Measurements from ENCODE around the gene CLEC2D.
"Not testable (repeated sequence)": the region's sequence is repeated elsewhere in the genome, so short reads cannot be mapped to it uniquely, and the experiment has no call there.

CLEC2D gene

GRCh38 chr12:9701380-9702154 is 32.1 kb downstream of the CLEC2D start:
- no peak for DNase-seq

DNA sequence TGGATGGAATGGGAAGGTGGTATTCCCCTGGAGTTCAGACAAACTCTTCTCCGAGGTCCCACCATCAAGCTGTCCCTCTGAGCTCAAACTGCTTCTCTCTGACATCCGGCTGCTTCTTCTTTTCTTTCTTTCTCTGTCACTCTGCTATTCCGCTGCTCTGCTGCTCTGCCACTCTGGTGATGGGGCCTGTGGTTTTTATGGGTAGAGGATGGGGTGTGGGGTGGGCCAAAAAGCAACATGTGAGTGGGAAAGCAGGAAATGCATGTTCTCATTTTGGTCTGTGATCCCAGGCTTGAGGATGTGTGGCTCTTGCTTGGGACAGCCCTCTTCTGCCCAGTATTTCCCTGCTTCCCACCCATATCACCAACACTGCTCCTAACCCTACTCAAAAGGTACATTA is 32.7 kb downstream of the CLEC2D start:
- no peak for DNase-seq

- not testable (repeated sequence) for DNase-seq
Observed at GRCh38 chr12:9704561-9704960, 35.0 kb downstream of the CLEC2D start.

GRCh38 chr12:9706086-9706685 is 36.7 kb downstream of the CLEC2D start:
- no peak for DNase-seq

DNA sequence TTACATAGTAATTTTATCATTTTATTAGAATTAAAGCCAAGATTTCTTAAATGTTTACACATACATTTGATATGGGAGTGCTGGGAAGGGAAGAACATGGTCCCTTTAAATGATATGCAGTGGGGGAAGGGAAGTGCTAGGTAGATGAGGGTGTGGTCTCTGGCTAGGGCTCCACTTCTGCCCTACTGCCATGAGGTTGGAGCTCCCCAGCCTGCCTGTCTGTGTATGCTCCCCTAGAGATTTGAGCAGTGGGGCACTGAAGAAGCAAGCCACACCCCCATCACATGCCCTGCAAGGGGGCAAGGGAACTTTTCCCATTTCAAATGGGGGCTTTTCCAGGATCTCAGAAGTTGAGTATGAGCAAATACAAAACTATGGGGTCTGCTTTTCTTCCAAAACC is 37.8 kb downstream of the CLEC2D start:
- DNase-seq = no peak

GRCh38 chr12:9707864-9708808 is 38.6 kb downstream of the CLEC2D start:
- peak; percentile 59 for DNase-seq

DNA sequence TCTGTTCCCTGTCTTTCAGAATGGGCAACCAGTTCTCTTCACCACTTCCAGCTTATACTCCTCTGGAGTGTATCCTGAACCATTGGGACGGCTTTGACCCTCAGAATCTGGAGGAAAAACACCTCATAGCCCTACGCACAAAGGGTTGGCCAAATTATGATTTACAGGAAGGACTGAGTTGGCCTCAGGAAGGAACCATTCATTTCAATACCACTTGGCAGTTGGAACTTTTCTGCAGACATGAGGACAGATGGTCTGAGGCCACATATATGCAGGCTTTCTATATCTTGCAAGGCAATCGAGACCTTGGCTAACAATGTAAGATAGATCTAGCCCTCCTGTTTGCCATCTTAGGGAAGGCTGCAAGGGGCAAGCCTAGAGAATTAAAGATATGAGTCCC is 39.3 kb downstream of the CLEC2D start:
- DNase-seq = no peak

DNA sequence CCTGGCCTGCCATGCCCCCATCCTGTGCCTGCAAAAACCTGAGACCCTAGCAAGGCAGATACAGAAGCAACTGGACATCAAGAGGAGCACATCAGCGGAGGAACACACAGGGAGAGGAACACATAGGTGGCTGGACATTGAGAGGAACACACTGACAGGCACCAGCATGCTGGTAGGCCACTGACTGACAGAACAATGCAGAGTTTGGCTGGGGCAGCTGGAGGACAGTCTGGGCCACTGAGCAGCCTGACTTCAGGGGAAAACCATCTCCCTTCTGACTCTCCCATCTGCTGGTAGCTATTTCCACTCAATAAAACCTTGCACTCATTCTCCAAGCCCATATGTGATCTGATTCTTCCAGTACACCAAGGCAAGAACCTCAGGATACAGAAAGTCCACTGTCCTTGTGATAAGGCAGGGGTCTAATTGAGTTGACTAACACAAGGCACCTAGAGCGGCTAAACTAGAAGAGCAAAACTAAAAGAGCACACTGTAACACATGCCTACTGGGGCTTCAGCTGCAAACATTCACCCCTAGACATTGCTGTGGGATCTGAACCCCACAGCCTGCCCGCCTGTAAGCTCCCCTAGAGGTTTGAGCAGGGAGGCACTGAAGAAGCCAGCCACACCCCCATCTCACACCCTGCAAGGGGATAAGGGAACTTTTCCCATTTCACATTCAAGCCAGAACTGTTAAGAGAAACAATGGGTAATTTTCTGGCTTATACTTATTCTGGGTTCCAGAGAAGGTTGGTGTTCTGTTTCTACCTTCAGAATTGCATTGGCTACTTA is 41.3 kb downstream of the CLEC2D start:
- DNase-seq = no peak

DNA sequence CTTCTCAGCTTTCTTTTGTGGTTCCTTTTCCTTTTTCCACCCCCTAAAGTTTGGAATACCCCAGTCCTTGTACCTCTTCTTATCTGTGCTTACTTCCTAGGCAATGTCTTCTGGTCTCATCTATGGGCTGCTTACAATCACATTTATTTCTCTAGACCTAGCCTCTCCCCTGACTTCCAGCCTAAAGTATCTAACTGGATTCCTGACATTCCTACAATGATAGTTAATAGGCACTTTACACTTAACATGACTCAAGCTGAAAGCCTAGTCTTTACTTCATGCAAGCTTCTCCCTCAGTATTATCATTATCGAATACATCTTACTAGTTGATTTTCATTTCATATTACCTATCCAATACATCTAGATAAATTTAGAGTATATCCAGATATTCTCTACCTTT is 42.2 kb downstream of the CLEC2D start:
- no peak for DNase-seq

GRCh38 chr12:9713032-9713558 is 43.6 kb downstream of the CLEC2D start:
- DNase-seq = not testable (repeated sequence)

- no peak for DNase-seq
Observed at GRCh38 chr12:9717070-9717925, 47.8 kb downstream of the CLEC2D start.

DNA sequence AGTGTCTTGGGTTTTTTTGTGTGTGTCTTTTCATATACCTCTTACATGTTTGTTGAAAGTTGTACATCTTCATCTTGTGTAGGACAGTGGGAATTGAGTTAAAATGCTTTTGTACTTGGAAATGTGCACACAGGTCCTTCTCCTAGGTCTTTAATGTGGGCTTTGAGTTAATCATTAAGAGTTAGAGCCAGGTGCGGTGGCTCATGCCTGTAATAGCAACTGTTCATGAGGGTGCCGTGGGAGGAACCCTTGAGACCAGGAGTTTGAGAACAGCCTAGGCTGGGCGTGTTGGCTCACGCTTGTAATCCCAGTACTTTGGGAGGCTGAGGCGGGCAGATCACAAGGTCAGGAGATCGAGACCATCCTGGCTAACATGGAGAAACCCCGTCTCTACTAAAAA is 49.5 kb downstream of the CLEC2D start:
- DNase-seq = no peak

- DNase-seq = no peak
Observed at GRCh38 chr12:9719790-9720189, 50.3 kb downstream of the CLEC2D start.

- peak; percentile 5 for DNase-seq
Observed at GRCh38 chr12:9721394-9722092, 52.0 kb downstream of the CLEC2D start.

- DNase-seq = no peak
Observed at GRCh38 chr12:9724023-9724422, 54.5 kb downstream of the CLEC2D start.

DNA sequence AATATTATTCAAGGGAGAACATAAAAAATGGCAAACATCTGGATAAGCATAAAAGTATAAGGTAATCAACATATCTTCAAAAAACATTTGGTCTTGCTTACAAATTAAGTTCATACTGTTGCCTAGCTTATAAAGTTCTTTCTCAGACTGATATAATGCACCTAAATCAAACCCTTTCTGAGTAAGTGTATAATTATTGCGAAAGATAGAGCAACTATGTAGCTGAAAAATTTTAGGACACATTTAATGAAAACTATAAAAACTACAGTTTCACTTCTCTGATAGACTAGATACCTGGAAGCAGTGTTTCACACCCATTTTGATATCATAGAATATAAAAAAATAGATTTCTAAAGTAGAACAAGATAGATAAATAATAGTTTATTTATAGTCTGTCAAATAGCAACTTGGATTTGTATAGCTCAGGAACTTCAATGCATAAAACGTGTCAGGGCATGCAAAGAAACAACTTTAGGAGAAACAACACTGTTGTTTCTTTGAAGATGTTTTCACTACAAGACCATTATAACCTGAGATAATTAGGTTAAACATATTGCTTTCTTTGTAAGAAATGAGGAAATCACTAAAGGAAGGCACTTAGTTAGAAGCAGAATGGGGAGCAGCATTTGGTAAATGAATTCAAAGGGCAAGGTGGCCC is 55.8 kb downstream of the CLEC2D start:
- DNase-seq = no peak

GRCh38 chr12:9727813-9728212 is 58.3 kb downstream of the CLEC2D start:
- no peak for DNase-seq

DNA sequence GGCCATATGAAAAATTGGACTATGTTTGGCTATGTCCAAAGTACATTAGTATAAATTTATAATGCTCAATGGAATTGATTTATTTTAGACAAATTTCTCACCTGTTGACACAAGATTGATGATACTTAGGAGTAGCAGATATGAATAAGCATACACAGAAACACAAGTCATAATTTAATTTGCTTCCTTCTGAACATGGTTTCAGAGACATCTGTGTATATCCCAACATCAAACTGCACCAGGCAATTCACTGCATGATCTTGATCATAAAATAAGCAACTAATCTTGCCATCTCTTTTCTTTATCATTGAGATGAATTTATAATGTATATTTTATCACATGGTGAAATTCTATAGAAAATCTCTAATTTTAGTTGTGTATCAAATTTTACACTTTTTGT is 59.6 kb downstream of the CLEC2D start:
- DNase-seq = no peak

DNA sequence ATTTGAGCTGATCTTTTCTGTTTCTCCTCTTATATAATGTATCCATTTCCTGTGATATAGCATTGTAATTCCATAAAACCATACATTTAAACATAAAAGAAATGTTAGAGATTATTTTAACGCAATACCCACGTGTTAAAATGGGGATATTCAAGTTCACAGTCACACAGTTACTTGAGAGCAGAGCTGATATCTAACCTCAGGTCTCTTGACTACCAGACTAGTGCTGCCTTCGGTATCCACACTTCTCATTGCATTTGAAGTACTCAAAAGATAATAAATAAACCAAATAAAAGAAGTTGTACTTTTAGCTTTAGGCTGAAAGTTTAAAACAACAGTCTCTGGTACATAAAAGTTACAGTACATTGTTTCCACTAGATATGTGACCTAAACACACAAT is 60.5 kb downstream of the CLEC2D start:
- no peak for DNase-seq

- DNase-seq = no peak
Observed at GRCh38 chr12:9730591-9730990, 61.1 kb downstream of the CLEC2D start.

All from midbrain (tissue), 1 donor.